ENCODE data around the gene VPS51. TPM values are rescaled to one million over a fixed set of nuclear protein-coding genes. Genes with fewer than 3 reads are reported as not detected.

Gene VPS51
- total and polyA plus RNA-seq, 10 of the 15 experiments (the other 5 are each of a cell fraction or from before 2014, with no cell fraction given): 1.5 to 279 (median 53.2) TPM

DNA sequence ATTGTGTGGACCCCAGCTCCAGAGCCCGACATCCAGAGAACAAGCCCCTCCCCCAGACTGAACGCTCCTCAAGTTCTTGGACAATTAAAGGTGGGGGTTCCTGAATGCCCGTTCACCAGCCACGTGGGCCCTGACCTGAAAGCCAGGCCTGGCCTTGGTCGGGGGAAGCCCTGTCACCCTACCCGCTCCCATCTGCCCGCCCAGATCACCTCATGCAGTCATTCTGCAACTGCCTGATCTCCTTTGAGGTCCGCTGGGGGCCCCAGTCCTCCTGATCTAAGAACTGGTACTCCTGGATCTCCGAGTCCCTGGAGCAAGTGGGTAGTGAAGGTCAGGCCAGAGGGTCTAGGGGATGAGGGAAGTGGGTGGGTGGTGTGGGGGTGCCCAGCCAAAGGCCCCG lies 28.6 kb upstream of the VPS51 start (continued):
- TF ChIP-seq, protein P1, sequence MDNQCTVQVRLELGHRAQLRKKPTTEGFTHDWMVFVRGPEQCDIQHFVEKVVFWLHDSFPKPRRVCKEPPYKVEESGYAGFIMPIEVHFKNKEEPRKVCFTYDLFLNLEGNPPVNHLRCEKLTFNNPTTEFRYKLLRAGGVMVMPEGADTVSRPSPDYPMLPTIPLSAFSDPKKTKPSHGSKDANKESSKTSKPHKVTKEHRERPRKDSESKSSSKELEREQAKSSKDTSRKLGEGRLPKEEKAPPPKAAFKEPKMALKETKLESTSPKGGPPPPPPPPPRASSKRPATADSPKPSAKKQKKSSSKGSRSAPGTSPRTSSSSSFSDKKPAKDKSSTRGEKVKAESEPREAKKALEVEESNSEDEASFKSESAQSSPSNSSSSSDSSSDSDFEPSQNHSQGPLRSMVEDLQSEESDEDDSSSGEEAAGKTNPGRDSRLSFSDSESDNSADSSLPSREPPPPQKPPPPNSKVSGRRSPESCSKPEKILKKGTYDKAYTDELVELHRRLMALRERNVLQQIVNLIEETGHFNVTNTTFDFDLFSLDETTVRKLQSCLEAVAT (IDR thresholded peaks at IDR 0.05): 0 out of 2 replicates have a peak, but pooled peaks have one; percentile 43
- peak; percentile 62 for TF ChIP-seq IKZF1 (conservative IDR thresholded peaks at IDR 0.05)
- no peak for TF ChIP-seq ZNF217 (IDR thresholded peaks at IDR 0.05)
- TF ChIP-seq, protein P2, sequence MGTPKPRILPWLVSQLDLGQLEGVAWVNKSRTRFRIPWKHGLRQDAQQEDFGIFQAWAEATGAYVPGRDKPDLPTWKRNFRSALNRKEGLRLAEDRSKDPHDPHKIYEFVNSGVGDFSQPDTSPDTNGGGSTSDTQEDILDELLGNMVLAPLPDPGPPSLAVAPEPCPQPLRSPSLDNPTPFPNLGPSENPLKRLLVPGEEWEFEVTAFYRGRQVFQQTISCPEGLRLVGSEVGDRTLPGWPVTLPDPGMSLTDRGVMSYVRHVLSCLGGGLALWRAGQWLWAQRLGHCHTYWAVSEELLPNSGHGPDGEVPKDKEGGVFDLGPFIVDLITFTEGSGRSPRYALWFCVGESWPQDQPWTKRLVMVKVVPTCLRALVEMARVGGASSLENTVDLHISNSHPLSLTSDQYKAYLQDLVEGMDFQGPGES (IDR thresholded peaks at IDR 0.05): no peak
- TF ChIP-seq EZH2 (IDR thresholded peaks at IDR 0.05; ENCODE audit: borderline replicate concordance, control insufficient read depth, low read depth, low read length): no peak
- TF ChIP-seq SRF (IDR thresholded peaks at IDR 0.05; ENCODE audit: low read depth in 2 of 2, low read length in 2 of 2): no peak
- no peak for TF ChIP-seq BMI1 (IDR thresholded peaks at IDR 0.05; ENCODE audit: borderline replicate concordance)
- TF ChIP-seq MYB (IDR thresholded peaks at IDR 0.05; ENCODE audit: borderline replicate concordance, low read depth, low read length): no peak
- no peak for TF ChIP-seq CREM (IDR thresholded peaks at IDR 0.05; ENCODE audit: low read depth)
- no peak for TF ChIP-seq CHD1 (IDR thresholded peaks at IDR 0.05; ENCODE audit: low read depth, low read length)
- 0 out of 3 replicates have a peak, but pooled peaks of 1 of the 2 experiments have one; percentile 8 for TF ChIP-seq EGR1 (IDR thresholded peaks at IDR 0.05; ENCODE audit: borderline replicate concordance in 1 of 2, low read depth in 2 of 2, low read length in 2 of 2)
- TF ChIP-seq BHLHE40 (IDR thresholded peaks at IDR 0.05; ENCODE audit: borderline replicate concordance in 1 of 2, low read depth in 2 of 2, low read length in 1 of 2): peak in 1 of 2 experiments; percentile 37; a peak in 1 of 4 replicates
- TF ChIP-seq NR2C2 (IDR thresholded peaks at IDR 0.05; ENCODE audit: borderline replicate concordance, control insufficient read depth, insufficient read length, low read depth): no peak
- TF ChIP-seq BACH1 (IDR thresholded peaks at IDR 0.05; ENCODE audit: borderline replicate concordance): no peak
- no peak for TF ChIP-seq MYC (IDR thresholded peaks at IDR 0.05; ENCODE audit: insufficient read depth, insufficient read length, insufficient replicate concordance, low read length, severe bottlenecking)
- TF ChIP-seq FOXK2 (IDR thresholded peaks at IDR 0.05): no peak
- TF ChIP-seq BCL11A (IDR thresholded peaks at IDR 0.05; ENCODE audit: low read depth, low read length): 0 out of 2 replicates have a peak, but pooled peaks have one; percentile 8
- TF ChIP-seq MEF2B (IDR thresholded peaks at IDR 0.05; ENCODE audit: partially characterized antibody, poor library complexity, severe bottlenecking): no peak
- TF ChIP-seq, protein P3, sequence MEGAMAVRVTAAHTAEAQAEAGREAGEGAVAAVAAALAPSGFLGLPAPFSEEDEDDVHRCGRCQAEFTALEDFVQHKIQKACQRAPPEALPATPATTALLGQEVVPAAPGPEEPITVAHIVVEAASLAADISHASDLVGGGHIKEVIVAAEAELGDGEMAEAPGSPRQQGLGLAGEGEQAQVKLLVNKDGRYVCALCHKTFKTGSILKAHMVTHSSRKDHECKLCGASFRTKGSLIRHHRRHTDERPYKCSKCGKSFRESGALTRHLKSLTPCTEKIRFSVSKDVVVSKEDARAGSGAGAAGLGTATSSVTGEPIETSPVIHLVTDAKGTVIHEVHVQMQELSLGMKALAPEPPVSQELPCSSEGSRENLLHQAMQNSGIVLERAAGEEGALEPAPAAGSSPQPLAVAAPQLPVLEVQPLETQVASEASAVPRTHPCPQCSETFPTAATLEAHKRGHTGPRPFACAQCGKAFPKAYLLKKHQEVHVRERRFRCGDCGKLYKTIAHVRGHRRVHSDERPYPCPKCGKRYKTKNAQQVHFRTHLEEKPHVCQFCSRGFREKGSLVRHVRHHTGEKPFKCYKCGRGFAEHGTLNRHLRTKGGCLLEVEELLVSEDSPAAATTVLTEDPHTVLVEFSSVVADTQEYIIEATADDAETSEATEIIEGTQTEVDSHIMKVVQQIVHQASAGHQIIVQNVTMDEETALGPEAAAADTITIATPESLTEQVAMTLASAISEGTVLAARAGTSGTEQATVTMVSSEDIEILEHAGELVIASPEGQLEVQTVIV (IDR thresholded peaks at IDR 0.05; ENCODE audit: borderline replicate concordance, partially characterized antibody): no peak
- TF ChIP-seq PAX8 (IDR thresholded peaks at IDR 0.05): no peak
- no peak for TF ChIP-seq NFYA (IDR thresholded peaks at IDR 0.05; ENCODE audit: borderline replicate concordance, low read depth, low read length)
- TF ChIP-seq SMAD1 (IDR thresholded peaks at IDR 0.05; ENCODE audit: low read depth, partially characterized antibody): no peak
- no peak for TF ChIP-seq ASH2L (IDR thresholded peaks at IDR 0.05; ENCODE audit: borderline replicate concordance, low read depth)
- TF ChIP-seq TCF7 (IDR thresholded peaks at IDR 0.05; ENCODE audit: borderline replicate concordance): no peak
- TF ChIP-seq, protein P4, sequence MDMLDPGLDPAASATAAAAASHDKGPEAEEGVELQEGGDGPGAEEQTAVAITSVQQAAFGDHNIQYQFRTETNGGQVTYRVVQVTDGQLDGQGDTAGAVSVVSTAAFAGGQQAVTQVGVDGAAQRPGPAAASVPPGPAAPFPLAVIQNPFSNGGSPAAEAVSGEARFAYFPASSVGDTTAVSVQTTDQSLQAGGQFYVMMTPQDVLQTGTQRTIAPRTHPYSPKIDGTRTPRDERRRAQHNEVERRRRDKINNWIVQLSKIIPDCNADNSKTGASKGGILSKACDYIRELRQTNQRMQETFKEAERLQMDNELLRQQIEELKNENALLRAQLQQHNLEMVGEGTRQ (IDR thresholded peaks at IDR 0.05; ENCODE audit: borderline replicate concordance, low read depth, low read length): no peak; the same call in 1 of the 2 replicates
- no peak for TF ChIP-seq NR2C1 (IDR thresholded peaks at IDR 0.05)

Measured in GM12878 (cell line).